GM21423 (cell line): ENCODE data around the gene TBCE.
"Not testable (repeated sequence)": the region's sequence is repeated elsewhere in the genome, so short reads cannot be mapped to it uniquely, and the experiment has no call there.

Source experiments
- ATAC-seq: cut with Tn5 transposase; IDR thresholded peaks from one replicate; pipeline ENCODE4 v1.9.1; 2021; ENCODE audit warnings: mild to moderate bottlenecking, moderate library complexity; ENCODE audit not compliant: unreplicated experiment

Gene TBCE

GRCh38 chr1:235351898-235352297, 15.3 kb upstream of the TBCE start:
- ATAC-seq, result no peak

GRCh38 chr1:235357485-235358373, 9.5 kb upstream of the TBCE start:
- no peak for ATAC-seq

GRCh38 chr1:235358899-235359298, 8.3 kb upstream of the TBCE start:
- no peak for ATAC-seq

GRCh38 chr1:235364189-235364588, 3.0 kb upstream of the TBCE start:
- not testable (repeated sequence) for ATAC-seq

DNA sequence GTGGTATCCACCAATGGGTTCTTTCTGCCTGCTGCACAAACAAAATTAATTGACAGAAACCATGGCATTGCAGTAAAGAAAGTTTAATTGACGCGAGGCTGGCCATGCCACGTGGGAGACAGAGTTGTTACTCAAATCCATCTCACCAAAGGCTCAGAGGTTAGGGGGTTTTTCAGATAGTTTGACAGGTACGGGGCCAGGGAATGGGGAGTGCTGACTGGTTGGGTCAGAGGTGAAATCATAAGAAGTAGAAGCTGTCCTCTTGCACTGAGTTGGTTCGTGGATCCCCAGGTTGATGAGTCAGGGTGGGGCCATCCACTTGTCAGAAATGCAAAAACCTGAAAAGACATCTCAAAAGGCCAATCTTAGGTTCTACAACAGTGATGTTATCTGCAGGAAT, 941 bp upstream of the TBCE start:
- no peak for ATAC-seq

DNA sequence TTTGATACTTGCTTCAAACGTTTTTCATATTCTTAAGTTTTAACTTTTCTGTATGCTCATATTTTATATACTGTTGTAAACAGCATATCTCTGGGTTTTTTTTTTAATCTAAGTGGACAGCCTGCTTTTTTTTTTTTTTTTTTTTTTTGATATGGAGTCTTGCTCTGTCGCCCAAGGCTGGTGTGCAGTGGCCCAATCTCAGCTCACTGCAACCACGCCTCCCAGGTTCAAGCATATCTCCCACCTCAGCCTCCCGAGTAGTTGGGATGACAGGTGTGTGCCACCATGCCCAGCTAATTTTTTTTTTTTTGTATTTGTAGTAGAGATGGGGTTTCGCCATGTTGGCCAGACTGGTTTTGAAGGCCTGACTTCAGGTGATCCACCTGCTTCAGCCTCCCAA, 1.2 kb downstream of the TBCE start:
- ATAC-seq, result no peak

DNA sequence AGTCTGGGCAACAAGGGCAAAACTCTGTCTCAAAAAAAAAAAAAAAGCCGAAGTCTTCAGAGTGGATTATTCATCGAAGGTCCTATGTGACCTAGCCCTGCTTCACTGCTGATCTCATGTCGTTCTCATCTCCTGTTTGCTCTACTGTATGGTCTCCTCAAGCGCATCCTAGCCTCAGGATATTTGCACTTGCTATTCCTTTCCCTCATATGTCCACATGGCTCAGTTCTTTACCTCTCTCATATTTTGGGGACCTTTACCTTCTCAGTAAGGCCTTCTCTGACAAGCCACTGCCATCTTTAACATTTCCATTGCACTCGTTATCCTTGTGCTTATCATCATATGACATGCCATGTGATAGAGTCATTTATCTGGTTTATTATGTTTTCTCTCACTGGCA, 2.6 kb downstream of the TBCE start:
- no peak for ATAC-seq

DNA sequence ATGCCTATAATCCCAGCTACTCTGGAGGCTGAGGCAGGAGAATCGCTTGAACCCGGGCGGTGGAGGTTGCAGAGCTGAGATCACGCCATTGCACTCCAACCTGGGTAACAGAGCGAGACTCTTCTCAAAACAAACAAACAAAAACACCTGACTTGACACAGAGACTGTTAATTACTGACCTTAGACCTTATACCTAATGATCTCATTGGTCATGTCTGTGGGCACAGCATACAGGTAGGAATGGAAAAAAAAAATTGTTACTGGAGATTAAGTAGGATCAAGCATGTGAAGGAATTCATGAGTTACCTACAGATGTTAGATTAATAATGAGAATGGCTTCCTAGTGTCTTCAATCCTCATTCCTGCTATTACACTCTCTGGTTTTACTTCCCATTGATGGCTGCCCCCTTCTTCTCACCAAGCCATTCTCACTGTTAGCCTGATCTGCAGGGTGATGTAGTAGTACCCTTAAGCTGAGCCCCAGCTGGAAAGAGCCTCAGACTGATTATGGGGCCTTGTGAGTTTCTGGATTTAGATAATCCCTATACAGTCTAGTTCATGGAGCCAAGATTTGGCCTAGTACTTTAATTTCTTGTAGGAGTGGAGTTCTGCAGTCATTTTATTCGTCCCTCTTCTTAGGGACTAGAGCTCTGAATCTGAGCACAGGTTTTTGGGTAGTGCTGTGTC, 8.8 kb downstream of the TBCE start:
- no peak for ATAC-seq

GRCh38 chr1:235378134-235378735, 11.0 kb downstream of the TBCE start:
- ATAC-seq, result not testable (repeated sequence)

- not testable (repeated sequence) for ATAC-seq
Measured at GRCh38 chr1:235381955-235382739, 14.9 kb downstream of the TBCE start.

GRCh38 chr1:235385633-235386032, 18.4 kb downstream of the TBCE start:
- ATAC-seq, result not testable (repeated sequence)

DNA sequence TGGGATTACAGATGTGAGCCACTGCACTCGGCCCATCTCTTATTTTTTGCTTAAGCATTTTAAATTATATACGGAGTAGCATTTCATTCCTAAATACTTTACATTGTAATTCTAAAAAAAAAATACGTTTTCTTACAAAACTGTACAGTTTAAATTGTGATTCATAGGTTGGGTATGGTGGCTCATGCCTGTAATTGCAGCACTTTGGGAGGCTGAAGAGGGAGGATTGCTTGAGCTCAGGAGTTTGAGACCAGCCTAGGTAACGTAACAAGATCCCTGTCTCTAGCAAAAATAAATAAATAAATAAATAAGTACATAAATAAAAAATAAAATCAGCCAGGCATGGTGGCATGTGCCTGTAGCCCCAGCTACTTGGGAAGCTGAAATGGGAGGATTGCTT, 24.6 kb downstream of the TBCE start:
- ATAC-seq, result no peak

DNA sequence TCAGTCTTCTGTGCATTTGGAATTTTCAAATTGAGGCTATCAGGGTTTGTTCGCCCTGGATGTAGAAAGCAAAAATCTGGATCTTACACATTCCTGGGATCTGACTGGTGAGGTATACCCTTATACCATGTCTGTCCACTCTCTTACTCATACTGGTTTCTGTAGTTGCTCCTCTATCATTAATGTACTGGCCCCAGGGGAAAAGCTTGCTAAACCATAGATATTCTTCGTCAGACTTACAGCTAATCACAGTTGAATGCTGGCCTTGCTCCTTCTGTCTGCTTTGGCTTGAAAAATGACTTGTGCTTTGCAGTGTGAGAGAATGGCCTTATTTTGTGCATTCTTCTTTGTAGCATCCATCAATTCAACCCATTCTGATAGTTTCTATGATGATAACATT, 30.5 kb downstream of the TBCE start:
- ATAC-seq, result no peak

GRCh38 chr1:235399661-235400060, 32.4 kb downstream of the TBCE start:
- ATAC-seq, result no peak

- no peak for ATAC-seq
Measured at GRCh38 chr1:235401251-235401650, 34.0 kb downstream of the TBCE start.

DNA sequence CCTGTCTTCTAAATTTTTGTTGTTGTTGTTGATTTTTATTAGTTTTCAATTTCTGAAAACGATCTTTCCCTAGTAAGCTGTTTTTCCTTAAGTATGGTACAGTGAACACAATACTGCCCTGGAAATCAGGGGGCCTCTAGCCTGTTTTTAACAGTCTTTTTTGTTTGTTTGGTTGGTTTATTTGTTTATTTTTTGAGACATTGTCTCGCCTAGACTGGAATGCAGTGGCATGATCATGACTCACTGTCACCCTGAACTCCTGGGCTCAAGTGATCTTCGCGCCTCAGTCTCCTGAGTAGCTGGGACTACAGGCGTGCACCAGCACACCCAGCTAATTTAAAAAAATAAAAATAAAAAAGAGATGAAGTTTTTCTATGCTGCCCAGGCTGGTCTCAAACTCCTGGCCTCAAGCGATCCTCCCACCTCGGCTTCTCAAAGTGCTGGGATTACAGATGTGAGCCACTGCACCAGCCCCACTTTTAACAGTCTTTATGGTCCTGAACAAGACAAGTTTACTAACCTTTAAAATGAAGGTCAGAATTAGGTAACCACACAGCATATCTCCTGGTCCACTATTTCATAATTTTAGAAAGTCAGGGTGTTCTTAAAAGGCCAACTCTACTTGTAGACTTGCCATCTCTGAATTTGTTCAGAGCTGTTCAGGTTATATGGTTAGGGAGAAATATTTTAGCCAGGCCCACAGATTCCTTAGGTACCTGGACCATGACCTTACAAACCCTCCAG, 35.4 kb downstream of the TBCE start:
- no peak for ATAC-seq

DNA sequence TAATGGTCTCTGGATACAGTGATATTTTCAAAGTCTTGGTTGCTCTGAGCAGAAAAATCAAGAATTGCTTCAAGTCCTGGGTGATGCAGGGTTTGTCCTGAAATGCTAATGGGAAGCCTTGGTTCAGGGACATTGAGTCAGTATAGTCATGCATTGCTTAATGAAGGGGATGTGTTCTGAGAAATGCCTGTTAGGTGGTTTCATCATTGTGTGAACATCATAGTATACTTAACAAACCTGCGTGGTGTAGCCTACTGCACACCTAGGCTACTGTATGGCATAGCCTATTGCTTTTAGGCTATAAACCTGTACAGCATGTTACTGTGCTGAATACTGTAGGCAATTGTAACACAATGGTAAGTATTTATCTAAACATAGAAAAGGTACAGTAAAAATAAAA, 36.4 kb downstream of the TBCE start:
- no peak for ATAC-seq

DNA sequence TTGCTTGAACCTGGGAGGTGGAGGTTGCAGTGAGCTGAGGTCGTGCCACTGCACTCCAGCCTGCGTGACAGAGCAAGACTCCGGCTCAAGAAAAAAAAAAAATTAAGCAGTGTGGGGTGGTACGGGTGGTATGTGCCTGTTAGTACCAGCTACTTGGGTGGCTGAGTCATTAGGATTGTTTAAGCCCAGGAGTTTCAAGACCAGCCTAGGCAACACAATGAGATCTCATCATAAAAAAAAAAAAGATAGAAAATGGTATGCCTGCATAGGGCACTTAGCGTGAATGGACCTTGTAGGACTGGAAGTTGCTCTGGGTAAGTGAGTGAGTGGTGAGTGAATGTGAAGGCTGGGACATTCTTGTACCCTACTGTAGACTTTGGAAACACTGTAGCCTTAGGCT, 37.0 kb downstream of the TBCE start:
- ATAC-seq, result no peak

DNA sequence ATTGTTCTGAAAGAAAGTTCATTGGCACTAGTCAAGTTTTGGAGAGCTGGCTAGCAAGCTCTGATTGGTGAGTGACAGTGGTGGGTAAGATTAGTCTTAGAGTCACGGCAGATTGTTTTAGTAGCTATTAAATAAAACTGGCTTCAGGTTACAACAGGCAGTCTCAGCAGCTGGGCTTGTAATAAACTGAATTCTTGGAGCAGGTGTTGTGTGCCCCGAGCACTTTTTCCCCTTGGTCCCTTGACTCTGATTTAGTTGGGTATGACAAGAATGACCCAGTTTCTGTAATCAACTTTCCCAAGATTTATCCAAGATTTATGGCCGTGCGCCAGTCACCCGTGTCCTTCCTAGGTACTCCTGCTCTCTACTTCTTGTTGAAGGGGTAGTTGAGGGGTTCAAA, 40.2 kb downstream of the TBCE start:
- no peak for ATAC-seq

- ATAC-seq, result no peak
Measured at GRCh38 chr1:235408503-235408960, 41.3 kb downstream of the TBCE start.
